HG02938 (cell line): ENCODE data around the gene NPBWR2.

Source experiments
- ATAC-seq: cut with Tn5 transposase; IDR thresholded peaks from one replicate; pipeline ENCODE4 v1.9.1; 2021; ENCODE audit warnings: mild to moderate bottlenecking, moderate library complexity; ENCODE audit not compliant: unreplicated experiment

NPBWR2 gene

DNA sequence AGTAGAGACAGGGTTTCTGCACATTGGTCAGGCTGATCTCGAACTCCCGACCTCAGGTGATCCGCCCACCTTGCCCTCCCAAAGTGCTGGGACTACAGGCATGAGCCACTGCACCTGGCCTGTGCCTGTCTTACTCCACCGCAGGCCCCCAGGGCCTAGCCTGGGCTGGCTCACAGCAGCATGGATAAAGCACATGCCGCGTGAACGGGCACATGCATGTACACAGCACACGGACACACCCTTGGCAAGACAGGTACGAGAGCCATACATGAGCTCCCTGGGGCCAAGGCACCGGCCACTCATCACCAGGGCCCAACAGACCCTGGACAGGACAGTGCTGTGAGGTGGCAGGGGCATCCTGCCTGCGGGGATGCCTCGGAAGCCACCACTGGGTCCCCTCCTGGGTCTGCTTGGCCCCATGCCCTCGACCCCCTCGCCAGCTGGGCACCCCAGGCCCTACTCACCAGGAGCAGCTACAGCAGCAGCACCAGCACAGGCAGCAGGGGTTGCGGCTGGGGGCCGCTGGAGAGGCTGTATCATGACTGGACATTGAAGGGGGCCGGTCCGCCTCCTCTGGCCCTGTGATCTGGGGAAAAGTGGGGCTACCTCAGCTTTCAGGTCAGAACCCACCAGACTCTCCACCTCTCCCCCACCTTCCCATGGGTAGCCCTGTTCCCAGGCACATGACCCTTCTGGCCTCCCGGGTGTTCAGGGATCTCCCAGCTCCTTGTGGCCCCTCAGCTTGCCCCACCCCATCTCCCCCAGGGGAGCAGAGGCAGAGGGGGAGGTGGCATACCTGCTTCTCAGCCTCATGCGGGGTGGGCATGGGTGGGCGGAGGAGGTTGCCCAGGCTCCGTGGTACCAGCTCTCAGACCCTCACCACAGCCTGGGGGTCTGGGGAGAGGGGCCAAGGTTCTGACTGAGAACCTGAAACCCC is 31.0 kb downstream of the NPBWR2 start:
- no peak for ATAC-seq

DNA sequence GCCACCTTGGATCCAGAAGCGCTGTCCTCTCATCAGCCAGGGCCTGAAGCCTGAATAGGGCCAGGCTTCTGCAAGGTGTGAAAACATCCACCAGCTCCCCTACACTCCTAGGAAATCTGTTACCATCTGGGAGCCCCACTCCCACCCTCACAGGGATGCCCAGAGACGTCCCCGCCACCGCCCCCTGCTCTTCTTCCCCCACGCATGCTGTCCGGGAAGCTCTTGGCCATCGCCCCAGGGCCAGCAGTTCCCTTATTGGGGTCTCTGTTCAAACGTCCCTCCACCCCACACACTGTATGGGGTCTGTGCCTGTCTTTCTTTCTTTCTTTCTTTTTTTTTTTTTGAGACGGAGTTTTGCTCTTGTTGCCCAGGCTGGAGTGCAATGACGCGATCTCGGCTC is 31.8 kb downstream of the NPBWR2 start:
- no peak for ATAC-seq

DNA sequence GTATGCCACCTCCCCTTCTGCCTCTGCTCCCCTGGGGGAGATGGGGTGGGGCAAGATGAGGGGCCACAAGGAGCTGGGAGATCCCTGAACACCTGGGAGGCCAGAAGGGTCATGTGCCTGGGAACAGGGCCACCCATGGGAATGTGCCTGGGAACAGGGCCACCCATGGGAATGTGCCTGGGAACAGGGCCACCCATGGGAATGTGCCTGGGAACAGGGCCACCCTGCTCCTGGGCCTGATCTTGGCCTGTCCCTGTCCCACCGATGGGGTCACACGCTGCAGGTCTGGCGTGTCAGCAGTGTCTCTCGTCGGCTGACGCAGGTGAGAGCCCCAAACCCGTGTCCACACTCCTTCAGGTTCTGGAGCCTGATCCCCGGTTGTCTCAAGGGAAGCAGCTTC is 32.4 kb downstream of the NPBWR2 start:
- no peak for ATAC-seq

DNA sequence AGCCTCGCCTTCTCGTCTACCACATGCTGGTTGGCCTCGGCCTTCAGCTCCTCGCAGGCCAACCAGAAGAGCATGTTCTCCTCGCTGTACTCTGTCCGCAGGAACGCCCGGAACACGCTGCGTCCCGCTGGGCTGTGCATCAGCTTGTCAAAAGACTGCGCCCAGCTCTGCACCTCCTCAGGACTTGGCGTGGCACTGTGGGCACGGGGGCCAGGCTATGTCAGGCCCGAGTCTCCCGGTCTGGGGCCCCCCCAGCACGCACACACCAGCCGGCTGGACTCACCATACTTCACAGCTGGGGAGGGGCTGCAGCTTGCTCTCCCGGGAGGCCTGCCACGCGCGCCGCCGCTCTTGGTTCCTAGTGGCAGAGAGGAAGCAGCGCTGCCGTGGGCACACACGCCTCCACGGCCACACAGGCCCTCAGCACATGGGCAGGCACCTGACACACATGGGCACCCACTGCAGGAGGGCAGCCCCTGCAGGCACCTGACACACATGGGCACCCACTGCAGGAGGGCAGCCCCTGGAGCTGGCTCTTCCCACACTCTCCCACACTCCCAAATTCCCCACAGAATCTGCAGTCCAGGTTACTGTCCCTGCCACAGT is 33.1 kb downstream of the NPBWR2 start:
- ATAC-seq, result no peak

DNA sequence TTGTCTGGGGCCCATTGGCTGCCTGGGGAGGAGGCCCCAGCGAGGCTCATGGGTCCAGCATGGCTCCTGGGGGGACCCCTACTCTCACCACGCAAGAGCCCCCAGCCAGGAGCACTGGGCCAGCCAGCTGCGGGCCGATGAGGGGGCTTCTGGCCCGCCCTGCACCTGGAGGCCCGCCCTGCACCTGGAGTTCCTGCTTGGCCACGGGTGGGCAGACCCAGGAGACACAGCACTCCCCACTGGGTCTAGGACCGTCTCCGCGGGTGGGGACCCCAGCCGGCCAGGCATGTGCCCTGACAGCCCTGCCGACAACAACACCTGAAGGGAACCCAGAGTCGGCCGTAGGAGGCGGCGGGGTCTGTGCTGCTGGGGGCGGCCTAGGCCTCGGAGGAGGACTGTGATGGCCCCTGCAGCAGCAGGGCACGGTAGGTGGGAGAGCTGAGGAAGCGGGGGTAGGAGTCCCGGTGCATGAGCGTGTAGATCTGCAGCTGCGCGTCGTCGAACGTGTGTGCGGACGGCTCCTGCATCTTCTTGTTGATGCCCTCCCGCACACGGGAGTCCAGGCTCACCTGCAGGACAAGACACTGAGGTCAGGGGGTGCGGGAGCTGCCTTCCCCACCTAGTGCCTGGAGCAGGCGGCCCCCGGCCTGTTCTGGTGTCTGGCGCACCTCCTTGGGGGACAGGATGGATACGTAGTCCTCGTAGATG is 33.7 kb downstream of the NPBWR2 start:
- no peak for ATAC-seq

DNA sequence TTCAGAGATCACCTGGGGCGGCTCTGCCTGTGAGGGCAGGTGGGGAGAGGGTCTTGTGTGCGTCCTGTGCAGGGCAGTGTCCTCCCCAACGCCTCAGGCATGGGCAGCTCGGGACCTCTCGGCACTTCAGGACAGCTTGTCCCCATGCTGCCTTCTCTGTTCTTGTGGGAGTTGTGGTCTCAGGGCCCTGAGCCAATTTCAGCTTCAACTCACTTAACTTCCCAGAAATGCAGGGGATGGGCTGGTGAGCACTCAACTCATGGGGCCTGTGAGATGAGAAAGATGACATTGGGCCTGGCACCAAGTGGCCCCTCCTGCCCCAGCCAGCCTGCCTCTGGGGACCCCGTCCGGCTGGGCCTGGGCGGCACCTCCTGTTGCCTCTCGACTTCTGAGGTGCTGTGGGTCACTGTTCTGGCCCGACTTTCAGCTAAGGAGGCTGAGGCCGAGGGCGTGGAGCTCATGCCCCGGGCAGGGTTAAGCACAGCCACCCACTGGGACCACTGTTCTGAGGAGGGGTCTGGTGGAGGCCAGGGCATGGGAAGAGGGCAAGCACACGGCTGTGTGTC is 34.8 kb downstream of the NPBWR2 start:
- ATAC-seq, result no peak

DNA sequence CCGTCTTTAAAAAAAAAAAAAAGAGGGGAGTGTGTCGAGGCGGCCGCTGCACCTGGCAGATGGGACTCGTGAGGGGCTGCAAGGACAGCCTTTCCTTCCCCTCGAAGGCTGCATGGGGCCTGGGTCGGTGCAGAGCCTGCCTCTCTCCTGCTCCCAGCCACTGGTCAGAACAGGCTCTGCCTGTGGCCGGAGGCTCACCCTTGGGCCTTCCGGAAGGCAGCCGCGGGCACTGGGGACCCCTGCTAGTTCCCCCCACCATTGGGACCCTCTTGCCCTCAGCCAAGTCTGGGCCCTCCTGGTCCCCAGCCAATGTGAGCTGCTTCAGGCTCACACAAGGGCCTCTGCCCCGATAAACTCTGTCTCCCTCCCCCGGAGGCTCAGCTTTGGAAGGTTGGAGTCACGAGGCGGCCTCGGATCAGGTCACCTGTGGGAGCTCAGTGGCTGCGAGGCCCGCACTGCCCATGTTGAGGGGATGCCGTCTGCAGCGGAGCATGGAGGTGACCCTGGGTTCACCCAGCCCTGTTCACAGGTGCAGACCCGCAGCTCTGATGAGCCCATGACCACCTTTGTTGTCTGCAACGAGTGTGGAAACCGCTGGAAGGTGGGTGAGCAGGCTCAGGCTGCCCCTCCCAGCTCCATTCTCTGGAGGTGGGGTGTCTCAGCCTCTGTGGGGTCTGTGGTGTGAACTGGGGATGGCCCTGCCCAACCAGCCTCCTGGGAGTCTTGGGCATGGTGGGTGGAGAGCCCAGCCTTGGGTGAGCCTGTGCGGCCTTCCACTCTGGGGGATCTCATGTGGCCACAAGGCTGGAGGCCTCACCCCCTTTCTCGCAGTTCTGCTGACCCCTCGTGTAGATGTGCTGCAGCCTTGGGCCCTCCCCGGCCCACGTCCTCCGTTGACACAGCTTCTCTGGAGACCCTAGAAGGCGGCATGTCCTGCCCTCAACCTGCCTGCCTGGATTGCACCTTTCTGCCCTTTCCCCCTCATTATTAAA is 35.7 kb downstream of the NPBWR2 start:
- no peak for ATAC-seq

DNA sequence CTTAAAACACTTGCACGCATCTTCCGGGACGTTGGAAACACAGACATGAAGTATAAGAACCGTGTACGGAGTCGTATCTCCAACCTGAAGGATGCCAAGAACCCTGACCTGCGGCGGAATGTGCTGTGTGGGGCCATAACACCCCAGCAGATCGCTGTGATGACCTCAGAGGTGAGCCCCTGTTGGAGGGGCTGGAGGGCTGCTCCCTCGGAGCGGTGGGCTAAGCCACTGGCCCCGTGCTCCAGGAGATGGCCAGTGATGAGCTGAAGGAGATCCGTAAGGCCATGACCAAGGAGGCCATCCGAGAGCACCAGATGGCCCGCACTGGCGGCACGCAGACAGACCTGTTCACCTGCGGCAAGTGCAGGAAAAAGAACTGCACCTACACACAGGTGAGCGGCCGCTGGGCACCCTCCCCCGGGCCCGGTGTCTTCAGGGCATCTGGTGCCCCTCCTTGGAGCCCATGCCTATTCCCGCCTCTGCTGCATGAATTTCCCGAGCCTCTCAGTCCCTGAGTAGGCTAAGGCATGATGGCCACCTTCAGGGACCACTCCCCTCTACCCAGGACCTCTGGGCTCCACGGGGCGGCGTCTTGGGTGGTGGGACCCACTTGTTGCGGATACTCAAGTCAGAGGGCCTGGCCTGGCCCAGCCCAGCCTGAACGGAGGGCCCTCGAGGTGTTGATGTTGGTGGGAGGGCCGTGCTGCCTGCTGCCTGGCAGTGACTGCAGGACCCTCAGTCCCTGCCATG is 36.9 kb downstream of the NPBWR2 start:
- ATAC-seq, result no peak

DNA sequence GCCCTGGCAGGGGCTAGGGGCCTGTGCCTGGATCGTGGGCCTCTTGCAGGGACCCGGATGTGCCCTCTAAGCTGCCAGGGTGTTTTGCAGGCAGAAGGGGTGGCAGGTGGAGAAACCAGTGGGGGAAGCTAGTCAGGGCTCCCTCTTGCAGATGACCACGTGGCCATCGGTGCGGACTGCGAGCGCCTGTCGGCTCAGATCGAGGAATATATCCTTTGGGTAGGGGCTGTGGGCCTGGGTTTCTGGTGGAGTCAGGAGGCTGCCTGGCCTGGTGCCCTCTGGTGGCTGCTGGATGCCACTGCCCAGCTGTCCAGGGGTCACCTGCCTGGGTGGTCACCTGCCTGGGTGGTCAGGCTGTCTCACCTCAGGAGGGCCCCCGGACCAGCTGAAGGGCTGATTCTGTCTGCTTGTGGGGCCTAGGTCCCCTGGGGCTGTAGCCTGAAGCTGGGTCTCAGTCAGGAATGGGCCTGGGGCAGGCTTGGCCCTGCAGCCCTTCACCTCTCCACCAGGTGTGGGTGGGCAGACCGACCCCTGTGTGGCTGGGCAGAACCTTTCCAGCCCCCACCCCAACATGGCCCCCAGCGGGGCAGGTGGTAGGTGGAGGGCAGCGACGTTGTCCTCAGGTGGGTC is 37.6 kb downstream of the NPBWR2 start:
- ATAC-seq, result no peak

DNA sequence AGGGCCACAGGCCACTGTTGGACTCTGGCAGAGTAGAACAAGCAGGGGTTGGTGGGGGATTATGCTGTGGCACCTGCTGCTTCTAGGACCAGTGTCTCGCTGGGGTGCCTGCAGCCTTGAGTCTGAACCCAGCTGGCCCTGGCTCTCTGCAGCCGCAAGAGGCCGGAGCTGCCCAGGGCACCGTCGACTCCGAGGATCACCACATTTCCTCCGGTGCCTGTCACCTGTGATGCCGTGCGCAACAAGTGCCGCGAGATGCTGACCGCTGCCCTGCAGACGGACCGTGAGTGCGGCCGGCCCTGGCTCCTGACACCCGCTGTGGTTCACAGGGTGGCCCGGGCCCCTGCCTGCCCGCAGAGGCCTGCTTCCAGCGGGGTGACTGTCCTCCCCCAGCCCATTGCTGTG is 38.2 kb downstream of the NPBWR2 start:
- no peak for ATAC-seq

DNA sequence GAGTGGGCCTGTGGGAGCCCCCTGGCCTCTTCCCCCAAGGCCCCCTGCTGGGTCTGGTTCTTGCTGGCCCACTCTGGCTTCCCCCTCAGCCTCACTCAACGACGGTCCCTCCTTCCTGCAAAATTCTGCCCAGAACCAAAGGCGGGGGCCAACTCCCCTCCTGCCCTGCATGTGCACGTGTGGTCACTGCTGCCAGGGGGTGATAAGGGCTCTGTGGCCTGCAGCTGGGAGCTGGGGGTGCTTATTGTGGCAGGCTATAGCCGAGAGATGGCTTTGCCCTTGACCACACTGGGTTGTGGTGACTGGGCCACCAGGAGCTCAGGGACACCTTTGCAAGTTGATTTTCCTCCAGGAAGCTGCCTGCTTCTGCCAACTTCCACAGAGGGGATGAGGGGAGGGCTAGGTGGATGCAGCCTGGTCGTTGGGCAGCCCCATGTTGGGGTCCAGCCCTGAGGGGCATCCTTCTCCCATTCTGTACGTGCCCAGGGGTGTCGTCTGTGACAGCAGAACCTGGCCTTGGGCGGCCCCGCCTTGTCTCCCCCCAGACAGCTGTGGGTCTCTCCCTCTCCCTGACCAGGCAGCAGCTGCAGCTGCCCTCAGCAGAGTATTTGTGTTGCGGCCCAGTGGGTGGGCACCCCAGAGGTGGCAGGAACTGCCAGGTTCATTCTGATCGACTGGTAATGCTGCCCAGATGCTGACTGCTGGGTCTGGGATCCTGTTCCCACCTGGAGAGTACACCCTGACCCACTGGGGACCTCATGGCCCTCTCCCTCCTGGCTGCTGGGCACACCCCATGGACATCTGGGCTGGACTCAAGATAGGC is 38.8 kb downstream of the NPBWR2 start:
- no peak for ATAC-seq

DNA sequence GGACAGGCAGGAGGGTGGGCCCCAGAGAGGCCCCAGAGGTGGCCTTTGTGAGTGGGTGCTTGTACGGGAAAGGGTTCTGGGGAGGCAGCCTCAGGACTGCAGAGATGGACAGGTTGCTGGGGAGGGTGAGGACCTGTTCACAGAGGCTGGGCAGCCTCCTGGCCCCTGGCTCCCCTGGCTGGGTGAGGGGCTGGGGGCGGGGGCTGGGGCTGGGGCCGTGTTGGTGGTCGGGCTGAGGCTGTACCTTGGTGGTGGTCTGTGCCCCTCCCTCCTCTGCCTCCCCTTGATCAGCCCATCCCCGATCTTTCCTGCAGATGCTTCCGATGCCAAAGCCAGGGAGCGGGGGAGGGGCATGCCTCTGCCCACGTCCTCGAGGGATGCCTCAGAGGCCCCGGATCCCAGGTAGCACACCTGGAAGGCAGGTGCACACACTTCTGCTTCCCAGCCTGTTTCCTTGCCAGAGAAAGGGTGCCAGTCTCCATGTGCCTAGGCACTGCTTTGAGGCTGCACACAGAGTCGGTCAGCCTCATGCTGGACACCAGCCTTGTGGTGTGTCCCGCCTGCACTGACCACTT is 39.5 kb downstream of the NPBWR2 start:
- ATAC-seq, result no peak

DNA sequence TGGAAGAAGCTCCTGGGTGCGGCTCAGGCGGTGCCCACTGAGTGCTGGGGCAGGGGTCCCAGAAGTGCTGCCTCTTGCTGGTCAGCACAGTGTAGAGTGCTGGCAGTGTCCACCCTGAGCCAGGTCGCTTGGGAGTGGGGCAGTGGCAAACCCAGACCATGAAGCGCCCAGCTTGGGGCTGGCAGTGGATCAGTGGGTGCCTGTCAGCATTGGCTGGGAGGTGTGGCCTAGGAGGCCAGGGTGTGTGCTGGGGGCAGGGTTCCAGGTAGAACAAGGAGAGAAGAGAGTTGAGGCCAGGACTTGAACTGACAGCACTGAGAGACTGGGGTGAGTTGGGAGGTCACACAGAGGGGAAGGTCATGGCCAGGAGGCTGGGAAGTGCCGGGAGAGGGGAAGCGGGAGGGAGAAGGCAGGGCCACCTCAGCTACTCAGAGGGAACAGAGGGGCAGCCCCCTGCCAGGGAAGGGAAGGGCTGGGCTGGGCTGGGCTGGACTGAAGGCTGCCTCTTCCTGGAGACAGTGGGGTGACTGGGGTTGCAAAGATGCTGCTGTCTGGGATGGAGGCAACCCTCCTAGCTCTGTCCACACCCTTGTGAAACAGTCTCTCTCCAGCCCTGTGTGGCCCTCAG is 40.2 kb downstream of the NPBWR2 start:
- ATAC-seq, result no peak

DNA sequence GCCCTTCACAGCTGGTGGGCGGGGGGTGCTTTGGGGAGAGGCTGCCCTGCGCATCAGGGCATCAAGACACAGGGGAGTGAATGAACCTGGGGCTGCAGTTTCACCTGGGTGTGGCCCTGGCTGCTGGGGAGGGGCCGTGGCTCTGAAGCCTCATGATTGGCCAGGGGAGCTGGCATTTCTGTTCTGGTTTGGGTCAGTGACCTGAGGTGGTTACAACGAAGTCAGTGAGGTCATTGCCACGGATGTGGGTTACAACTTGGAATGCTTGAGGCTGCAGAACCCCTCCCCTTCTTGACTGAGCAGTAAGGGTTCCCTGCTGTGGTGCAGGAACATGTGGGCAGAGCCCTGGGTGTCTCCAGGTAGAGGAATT is 41.4 kb downstream of the NPBWR2 start:
- no peak for ATAC-seq

DNA sequence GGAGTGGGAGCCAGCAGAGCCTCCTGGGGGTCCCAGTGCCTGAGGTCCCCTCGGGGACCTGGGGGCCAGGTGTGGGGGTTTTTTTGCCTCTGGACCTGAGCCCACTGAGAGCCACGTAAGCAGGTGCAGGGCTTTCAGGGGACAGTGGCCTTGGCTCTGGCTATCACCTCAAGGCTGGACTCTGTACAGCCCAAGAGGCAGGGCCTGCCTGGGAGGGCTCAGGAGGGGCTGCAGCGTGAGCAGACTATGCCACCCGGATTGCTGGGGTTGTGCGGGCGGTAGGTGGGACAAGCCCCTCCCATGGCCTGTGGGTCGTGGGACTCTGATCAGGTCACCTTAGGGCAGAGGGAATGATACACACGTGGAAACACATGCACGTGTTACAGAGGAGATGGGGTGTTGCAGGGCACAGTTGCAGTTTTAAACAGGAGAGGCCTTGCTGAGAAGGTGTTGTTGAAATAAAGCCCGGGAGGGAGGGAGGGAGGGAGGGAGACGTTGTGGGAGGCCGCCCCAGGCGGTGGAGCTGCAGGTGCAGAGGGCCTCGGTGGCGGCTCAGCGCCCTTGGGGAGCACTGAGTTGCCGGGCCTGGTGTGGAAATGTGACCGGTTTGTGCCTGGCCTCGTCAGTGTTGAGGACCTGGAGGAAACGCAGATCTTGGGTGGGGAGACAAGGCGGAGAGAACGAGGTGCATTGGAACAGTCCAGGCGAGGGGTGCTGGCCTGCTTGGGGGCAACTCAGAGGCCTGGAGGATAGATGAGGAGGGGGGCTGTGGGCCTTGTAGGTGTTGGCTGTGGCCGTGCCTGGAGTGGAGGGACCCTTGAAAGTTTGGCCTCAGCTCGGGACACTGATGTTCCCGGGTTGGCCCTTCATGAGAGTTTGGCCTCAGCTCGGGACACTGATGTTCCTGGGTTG is 42.0 kb downstream of the NPBWR2 start:
- ATAC-seq, result no peak

DNA sequence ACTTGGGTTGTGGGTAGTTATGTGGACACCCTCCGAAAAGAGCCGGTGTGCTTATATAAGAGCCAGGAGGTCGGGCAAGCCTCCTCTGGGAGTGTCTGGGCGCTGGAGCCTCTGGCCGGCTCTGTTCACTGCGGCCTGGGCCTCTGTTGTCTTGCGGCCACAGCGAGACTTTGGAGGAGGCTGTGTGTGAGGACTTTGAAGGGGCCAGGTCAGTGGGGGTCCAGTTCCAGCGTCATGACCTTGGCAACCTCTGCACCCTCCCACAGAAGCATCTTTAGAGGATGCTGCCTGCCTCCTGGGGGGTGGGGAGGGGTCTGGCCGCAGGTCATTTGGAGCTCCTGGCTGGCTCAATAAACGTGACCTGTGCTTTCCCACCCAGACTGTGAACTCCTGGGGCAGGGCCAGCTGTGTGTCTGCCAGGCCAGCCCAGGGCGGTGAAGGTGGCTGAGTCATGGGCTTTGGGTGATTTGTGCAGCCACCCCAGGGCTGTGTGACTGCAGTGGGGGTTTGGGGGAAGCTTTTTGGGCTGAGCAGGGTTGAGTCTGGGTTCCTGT is 43.1 kb downstream of the NPBWR2 start:
- no peak for ATAC-seq
